ENCODE measurements around the gene ELOF1. TPM values are rescaled to one million over a fixed set of nuclear protein-coding genes. Genes with fewer than 3 reads are reported as not detected.

Gene ELOF1
- polyA plus RNA-seq, 2 of the 4 experiments (the other 2 are of a cell fraction): 47.9 to 97.3 TPM

DNA sequence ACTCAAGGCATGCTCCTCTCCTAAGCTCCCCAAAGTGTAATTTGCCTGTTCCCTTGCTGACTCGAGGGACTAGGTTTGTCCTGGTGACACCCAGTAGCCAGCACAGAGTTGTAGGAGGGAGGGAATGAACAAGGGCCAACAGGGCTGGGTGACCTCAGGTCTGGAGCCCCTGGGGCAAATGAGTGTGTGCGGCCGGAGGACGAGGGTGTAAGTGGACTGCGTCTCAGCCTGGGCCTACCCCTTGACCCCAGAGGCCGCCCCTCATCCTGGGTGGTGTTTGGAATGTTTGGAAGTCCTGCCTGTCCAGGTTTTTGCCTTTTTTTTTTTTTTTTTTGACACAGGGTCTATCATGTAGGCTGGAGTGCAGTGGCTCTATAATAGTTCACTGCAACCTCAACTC, 52.1 kb downstream of the ELOF1 start (continued):
- TF ChIP-seq MYC (IDR thresholded peaks at IDR 0.05; ENCODE audit: borderline replicate concordance, low read length) (no peak), FOXS1 (CRISPR knock-in tag; IDR thresholded peaks at IDR 0.05) (no peak), GATA3 (IDR thresholded peaks at IDR 0.05; ENCODE audit: borderline replicate concordance) (no peak), FOSB (CRISPR knock-in tag; IDR thresholded peaks at IDR 0.05) (no peak)
- TF ChIP-seq, protein P1, sequence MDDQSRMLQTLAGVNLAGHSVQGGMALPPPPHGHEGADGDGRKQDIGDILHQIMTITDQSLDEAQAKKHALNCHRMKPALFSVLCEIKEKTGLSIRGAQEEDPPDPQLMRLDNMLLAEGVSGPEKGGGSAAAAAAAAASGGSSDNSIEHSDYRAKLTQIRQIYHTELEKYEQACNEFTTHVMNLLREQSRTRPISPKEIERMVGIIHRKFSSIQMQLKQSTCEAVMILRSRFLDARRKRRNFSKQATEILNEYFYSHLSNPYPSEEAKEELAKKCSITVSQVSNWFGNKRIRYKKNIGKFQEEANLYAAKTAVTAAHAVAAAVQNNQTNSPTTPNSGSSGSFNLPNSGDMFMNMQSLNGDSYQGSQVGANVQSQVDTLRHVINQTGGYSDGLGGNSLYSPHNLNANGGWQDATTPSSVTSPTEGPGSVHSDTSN (IDR thresholded peaks at IDR 0.05): no peak
- TF ChIP-seq, protein P2, sequence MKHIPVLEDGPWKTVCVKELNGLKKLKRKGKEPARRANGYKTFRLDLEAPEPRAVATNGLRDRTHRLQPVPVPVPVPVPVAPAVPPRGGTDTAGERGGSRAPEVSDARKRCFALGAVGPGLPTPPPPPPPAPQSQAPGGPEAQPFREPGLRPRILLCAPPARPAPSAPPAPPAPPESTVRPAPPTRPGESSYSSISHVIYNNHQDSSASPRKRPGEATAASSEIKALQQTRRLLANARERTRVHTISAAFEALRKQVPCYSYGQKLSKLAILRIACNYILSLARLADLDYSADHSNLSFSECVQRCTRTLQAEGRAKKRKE (CRISPR knock-in tag; IDR thresholded peaks at IDR 0.05; ENCODE audit: low read depth): no peak

DNA sequence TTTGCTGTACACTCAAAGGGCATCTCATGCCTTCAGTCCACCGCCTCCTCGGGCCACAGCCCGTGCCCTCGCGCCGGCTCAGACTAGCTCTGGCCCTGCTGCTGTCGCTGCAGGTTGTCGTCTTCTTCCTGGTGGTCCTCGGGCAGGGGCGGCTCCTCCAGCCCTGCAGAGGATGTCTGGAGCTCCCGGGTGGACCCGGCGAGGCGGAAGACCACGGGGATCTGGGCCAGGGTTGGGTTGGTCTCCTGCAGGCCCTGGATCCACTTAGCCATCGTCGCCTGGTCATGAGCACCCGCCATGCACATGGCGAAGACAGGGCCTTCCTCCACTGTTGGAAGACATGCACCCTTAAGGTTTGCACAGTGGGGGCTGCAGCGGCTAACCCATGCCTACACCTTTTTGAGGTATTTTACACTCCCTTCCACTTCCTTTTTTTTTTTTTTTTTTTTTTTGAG, 52.9 kb downstream of the ELOF1 start:
- ATAC-seq (peak; percentile 47 to 51), DNase-seq (ENCODE audit: low read depth in 1 of 2, low spot score in 1 of 2) (no peak), FAIRE-seq (no peak)
- peak overlapping the region; percentile 79 for H3K4me2 ChIP-seq
- peak overlapping the region; percentile 72 for H3K4me3 ChIP-seq
- ChIA-PET CTCF (no interaction called here), POLR2A (no interaction called here)
- H3K9me3 ChIP-seq: no peaks in the 10 kb centered on the region
- H3K4me1 ChIP-seq: peaks cover 9% of the 10 kb centered on the region; the same call in 1 of the 3 replicates
- peak overlapping the region; percentile 93 to 99; a peak in 5 of 6 replicates for H3K27ac ChIP-seq
- WGBS (ENCODE audit: missing lambda C conversion rate): 87% methylated on average over 6 of the region's 20 CpGs
- TF ChIP-seq ESRRA (IDR thresholded peaks at IDR 0.05; ENCODE audit: borderline replicate concordance, low read length): no peak
- 0 out of 2 replicates have a peak, but pooled peaks have one; percentile 32 for TF ChIP-seq KDM5A (IDR thresholded peaks at IDR 0.05)
- TF ChIP-seq, protein P3, sequence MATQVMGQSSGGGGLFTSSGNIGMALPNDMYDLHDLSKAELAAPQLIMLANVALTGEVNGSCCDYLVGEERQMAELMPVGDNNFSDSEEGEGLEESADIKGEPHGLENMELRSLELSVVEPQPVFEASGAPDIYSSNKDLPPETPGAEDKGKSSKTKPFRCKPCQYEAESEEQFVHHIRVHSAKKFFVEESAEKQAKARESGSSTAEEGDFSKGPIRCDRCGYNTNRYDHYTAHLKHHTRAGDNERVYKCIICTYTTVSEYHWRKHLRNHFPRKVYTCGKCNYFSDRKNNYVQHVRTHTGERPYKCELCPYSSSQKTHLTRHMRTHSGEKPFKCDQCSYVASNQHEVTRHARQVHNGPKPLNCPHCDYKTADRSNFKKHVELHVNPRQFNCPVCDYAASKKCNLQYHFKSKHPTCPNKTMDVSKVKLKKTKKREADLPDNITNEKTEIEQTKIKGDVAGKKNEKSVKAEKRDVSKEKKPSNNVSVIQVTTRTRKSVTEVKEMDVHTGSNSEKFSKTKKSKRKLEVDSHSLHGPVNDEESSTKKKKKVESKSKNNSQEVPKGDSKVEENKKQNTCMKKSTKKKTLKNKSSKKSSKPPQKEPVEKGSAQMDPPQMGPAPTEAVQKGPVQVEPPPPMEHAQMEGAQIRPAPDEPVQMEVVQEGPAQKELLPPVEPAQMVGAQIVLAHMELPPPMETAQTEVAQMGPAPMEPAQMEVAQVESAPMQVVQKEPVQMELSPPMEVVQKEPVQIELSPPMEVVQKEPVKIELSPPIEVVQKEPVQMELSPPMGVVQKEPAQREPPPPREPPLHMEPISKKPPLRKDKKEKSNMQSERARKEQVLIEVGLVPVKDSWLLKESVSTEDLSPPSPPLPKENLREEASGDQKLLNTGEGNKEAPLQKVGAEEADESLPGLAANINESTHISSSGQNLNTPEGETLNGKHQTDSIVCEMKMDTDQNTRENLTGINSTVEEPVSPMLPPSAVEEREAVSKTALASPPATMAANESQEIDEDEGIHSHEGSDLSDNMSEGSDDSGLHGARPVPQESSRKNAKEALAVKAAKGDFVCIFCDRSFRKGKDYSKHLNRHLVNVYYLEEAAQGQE (IDR thresholded peaks at IDR 0.05): no peak
- TF ChIP-seq, protein P1 (IDR thresholded peaks at IDR 0.05): no peak
- TF ChIP-seq HOXB13 (CRISPR knock-in tag; IDR thresholded peaks at IDR 0.05; ENCODE audit: low read depth): no peak

DNA sequence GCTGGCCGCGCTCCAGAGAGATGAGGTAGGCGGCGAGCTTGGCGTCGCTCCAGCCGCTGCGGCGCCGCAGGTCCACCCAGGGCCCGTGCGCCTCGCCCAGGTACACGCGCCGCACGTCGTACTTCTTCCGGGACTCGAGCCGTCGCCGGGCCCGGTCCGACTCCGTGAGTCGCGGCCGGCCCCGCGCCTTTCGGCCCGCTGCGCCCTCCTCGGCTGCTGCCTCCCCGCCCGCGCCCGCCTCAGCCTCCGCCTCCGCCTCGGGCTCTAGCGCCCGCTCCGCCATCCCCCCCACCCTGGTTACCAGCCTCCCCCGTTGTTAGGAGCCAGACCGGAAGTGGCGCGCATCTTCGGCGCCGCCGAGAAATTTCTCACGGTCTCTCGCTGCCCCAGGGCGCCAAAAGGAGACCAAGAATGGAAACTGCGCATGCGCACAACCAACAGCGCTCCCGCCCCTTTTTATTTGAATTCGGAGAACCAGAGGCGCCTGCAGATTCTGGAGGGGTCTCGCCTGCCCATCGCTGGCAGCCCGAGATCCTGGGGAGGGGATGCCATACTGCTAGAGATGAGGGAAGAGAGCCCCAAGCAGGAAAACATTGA, 53.4 kb downstream of the ELOF1 start, which contains the start of gene ZNF653:
Gene ZNF653, minus strand, starts transcription at position 336 of the 597 bp plus-strand sequence. Its CDS starts 53 bp downstream, at position 283.
- Histone ChIP-seq H3K4me2 (peak within 1 kb of the TSS; percentile 79), H3K9me3 (no peaks in the 10 kb centered on the region), H3K4me1 (peaks cover 9% of the 10 kb centered on the region; the same call in 1 of the 3 replicates), H3K27ac (peak within 1 kb of the TSS; percentile 93 to 99), H3K4me3 (peak within 1 kb of the TSS; percentile 72)
- POLR2A ChIA-PET: no interaction called here
- CTCF ChIA-PET: no interaction called here
- ATAC-seq: peak; percentile 68 to 79
- no peak for FAIRE-seq
- WGBS (ENCODE audit: missing lambda C conversion rate): 4% methylated on average over 8 of the region's 65 CpGs
- DNase-seq (ENCODE audit: low read depth in 1 of 2, low spot score in 1 of 2): peak; percentile 91 to 95
- TF ChIP-seq TP53 (CRISPR knock-in tag; IDR thresholded peaks at IDR 0.05) (no peak), CHD2 (IDR thresholded peaks at IDR 0.05; ENCODE audit: low read length, partially characterized antibody) (no peak), EP300 (IDR thresholded peaks at IDR 0.05) (no peak), HOXA7 (CRISPR knock-in tag; IDR thresholded peaks at IDR 0.05) (no peak), FOSB (CRISPR knock-in tag; IDR thresholded peaks at IDR 0.05) (no peak), RFX5 (IDR thresholded peaks at IDR 0.05) (no peak), HOXB13 (CRISPR knock-in tag; IDR thresholded peaks at IDR 0.05; ENCODE audit: low read depth) (no peak), EHMT2 (IDR thresholded peaks at IDR 0.05; ENCODE audit: low read depth) (no peak), TFCP2L1 (CRISPR knock-in tag; IDR thresholded peaks at IDR 0.05) (no peak), HDAC2 (IDR thresholded peaks at IDR 0.05) (no peak), CBX2 (IDR thresholded peaks at IDR 0.05; ENCODE audit: borderline replicate concordance, low read depth) (no peak), EHF (CRISPR knock-in tag; IDR thresholded peaks at IDR 0.05) (no peak)
- TF ChIP-seq, protein P4, sequence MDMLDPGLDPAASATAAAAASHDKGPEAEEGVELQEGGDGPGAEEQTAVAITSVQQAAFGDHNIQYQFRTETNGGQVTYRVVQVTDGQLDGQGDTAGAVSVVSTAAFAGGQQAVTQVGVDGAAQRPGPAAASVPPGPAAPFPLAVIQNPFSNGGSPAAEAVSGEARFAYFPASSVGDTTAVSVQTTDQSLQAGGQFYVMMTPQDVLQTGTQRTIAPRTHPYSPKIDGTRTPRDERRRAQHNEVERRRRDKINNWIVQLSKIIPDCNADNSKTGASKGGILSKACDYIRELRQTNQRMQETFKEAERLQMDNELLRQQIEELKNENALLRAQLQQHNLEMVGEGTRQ (IDR thresholded peaks at IDR 0.05): no peak
- TF ChIP-seq, protein P2 (CRISPR knock-in tag; IDR thresholded peaks at IDR 0.05; ENCODE audit: low read depth): no peak
- TF ChIP-seq, protein P3 (IDR thresholded peaks at IDR 0.05): no peak
